K562 (cell line): ENCODE measurements around the gene NENF. TPM values are rescaled to one million over a fixed set of nuclear protein-coding genes. Genes with fewer than 3 reads are reported as not detected.
A peak's percentile ranks its signal among the peaks of the same experiment; 100 is the strongest.

Experiments used
- BCLAF1 ChIP-seq, 2 experiments: fragments of 450-650 bp in 1 of 2; IDR thresholded peaks; 2 replicates each; pipeline ENCODE4 v1.6.1; 2011 to 2017; ENCODE audit warnings: low read depth in 2 of 2, antibody characterized with exemption in 1 of 2, borderline replicate concordance in 1 of 2, low read length in 1 of 2, mild to moderate bottlenecking in 1 of 2, mixed read lengths in 1 of 2; ENCODE audit not compliant: control insufficient read depth in 1 of 2
- BDP1 ChIP-seq: IDR thresholded peaks from 3 replicates; pipeline ENCODE4 v1.6.1; 2011; ENCODE audit not compliant: insufficient read length, insufficient read depth
- CHD1 ChIP-seq: fragments of 200-600 bp; sonication (generic); IDR thresholded peaks from one replicate; pipeline ENCODE4 v1.6.1; 2012; ENCODE audit warnings: mild to moderate bottlenecking, moderate library complexity, low read length, inconsistent platforms
- E2F8 ChIP-seq: fragments of 450-650 bp; IDR thresholded peaks from 2 replicates; pipeline ENCODE4 v1.7.1; 2018; ENCODE audit warnings: mild to moderate bottlenecking, low read depth; ENCODE audit not compliant: partially characterized antibody
- JUNB ChIP-seq: fragments of 450-650 bp; formaldehyde crosslinking; conservative IDR thresholded peaks from 2 replicates; pipeline ENCODE4 v1.4.0; 2020; ENCODE audit warnings: mild to moderate bottlenecking
- NCOA2 ChIP-seq, 2 experiments: fragments of 450-650 bp; IDR thresholded peaks; 2 replicates each; pipeline ENCODE4 v1.6.1; 2018; ENCODE audit warnings: mild to moderate bottlenecking in 2 of 2, moderate library complexity in 1 of 2; ENCODE audit not compliant: partially characterized antibody in 2 of 2
- SIX5 ChIP-seq, 2 experiments: IDR thresholded peaks; 2 replicates each; pipeline ENCODE4 v1.6.1; 2011; ENCODE audit warnings: low read length in 2 of 2, borderline replicate concordance in 1 of 2, low read depth in 1 of 2, mild to moderate bottlenecking in 1 of 2, moderate library complexity in 1 of 2; ENCODE audit not compliant: insufficient read depth in 1 of 2
- SNIP1 ChIP-seq: fragments of 450-650 bp; IDR thresholded peaks from 2 replicates; pipeline ENCODE4 v1.7.1; 2017; ENCODE audit warnings: low read depth, mild to moderate bottlenecking
- ZC3H4 ChIP-seq: sonication (generic); formaldehyde crosslinking; IDR thresholded peaks from 2 replicates; pipeline ENCODE4 v1.9.0; 2021; ENCODE audit warnings: missing genetic modification reagents, borderline replicate concordance
- ZNF318 ChIP-seq, 2 experiments: fragments of 450-650 bp; IDR thresholded peaks; 2 replicates each; pipeline ENCODE4 v1.6.1; 2016; ENCODE audit warnings: mild to moderate bottlenecking in 2 of 2, borderline replicate concordance in 1 of 2, low read depth in 1 of 2, moderate library complexity in 1 of 2
- polyA plus RNA-seq, 8 experiments: library from polyadenylated mRNA; depleted of rRNA in 4 of 8; stranded (reverse) in 5 of 8; unstranded in 3 of 8; fragments of >200 nt; fragmentation: Nextera tagmentation in 2 of 8; fragmentation: Illumina TruSeq in 1 of 8; extraction: Ambion mirVana in 2 of 8; extraction: Trizol in 1 of 8; gene quantifications; 2 replicates each; pipeline versions ENCODE4 v1.2.1 to v1.2.3, GENCODE V29; 2011 to 2014; ENCODE audit warnings: inconsistent platforms in 1 of 8, missing spikeins in 1 of 8
- total RNA-seq, 7 experiments: library from RNA; depleted of rRNA in 6 of 7; stranded (reverse); fragments of >200 nt in 6 of 7; fragmentation: Illumina TruSeq in 2 of 7; extraction: Trizol in 2 of 7; gene quantifications; 2 replicates each; pipeline versions ENCODE4 v1.2.1 to v1.2.3, GENCODE V29; 2011 to 2021; ENCODE audit warnings: low replicate concordance in 1 of 7

NENF gene
- total and polyA plus RNA-seq, 9 of the 15 experiments (the other 6 are each of a cell fraction or from before 2014, with no cell fraction given): 6.1 to 100 (median 72.8) TPM

- TF ChIP-seq BCLAF1 (IDR thresholded peaks at IDR 0.05; ENCODE audit: borderline replicate concordance in 1 of 2, control insufficient read depth in 1 of 2, low read depth in 2 of 2, low read length in 1 of 2) (no peak), CHD1 (no peak), SIX5 (IDR thresholded peaks at IDR 0.05; ENCODE audit: borderline replicate concordance in 1 of 2, insufficient read depth in 1 of 2, low read depth in 1 of 2, low read length in 2 of 2) (peak; percentile 79 to 83), JUNB (no peak), ZNF318 (IDR thresholded peaks at IDR 0.05; ENCODE audit: borderline replicate concordance in 1 of 2, low read depth in 1 of 2) (no peak), NCOA2 (IDR thresholded peaks at IDR 0.05; ENCODE audit: partially characterized antibody in 2 of 2) (no peak), ZC3H4 (no peak), E2F8 (no peak), BDP1 (no peak), SNIP1 (no peak)
These were observed 18.2 kb upstream of the NENF start, which contains the start of gene PACC1 (continued) for GRCh38 chr1:212414328-212415106.
